HCT116 (cell line): ENCODE results near the gene AGBL1. TPM values are rescaled to one million over a fixed set of nuclear protein-coding genes. Genes with fewer than 3 reads are reported as not detected.

Experiments used
- ATAC-seq: fragments of 200-7000 bp; cut with Tn5 transposase; 2 replicates; pipeline ENCODE4 v1.9.1; 2020; ENCODE audit warnings: mild to moderate bottlenecking, moderate library complexity
- BruUV-seq: library from RNA; stranded (reverse); fragments of 400-500 nt; replicated peaks from 2 replicates; lab custom pipeline; 2021; lab: Mats Ljungman, UMichigan
- CTCF ChIA-PET: fragments of 300-600 bp; sonication (Branson Sonifier 250); formaldehyde crosslinking; loops from one replicate; lab custom pipeline; 2021; ENCODE audit warnings: antibody characterized with exemption; lab: Charles Lee
- POLR2A ChIA-PET: fragments of 300-600, 350-600 bp; sonication (Branson Sonifier 250); formaldehyde crosslinking; loops from one replicate; lab custom pipeline; 2021; ENCODE audit warnings: antibody characterized with exemption; lab: Charles Lee
- RAD21 ChIA-PET, 2 experiments: fragments of 300-600 bp; sonication (Branson Sonifier 250); formaldehyde crosslinking; loops; one replicate each; lab custom pipeline; 2023; ENCODE audit warnings: low total read pairs in 2 of 2; ENCODE audit not compliant: uncharacterized antibody in 2 of 2, unreplicated experiment in 2 of 2, low non-redundant PET in 1 of 2; lab: Charles Lee
- DNase-seq: peaks from one replicate; pipeline ENCODE4 v3.0.0-alpha.2; 2010; ENCODE audit warnings: low read depth, low spot score
- H2AFZ ChIP-seq: fragments of 200-600 bp; shearing (Covaris generic), sonication (generic); 2 replicates; pipeline ENCODE4 v1.6.1; 2017; ENCODE audit warnings: low read depth, mixed run types, mixed read lengths, antibody characterized with exemption, low read length; ENCODE audit not compliant: poor library complexity, severe bottlenecking
- H3K27ac ChIP-seq: 2 replicates; pipeline ENCODE4 v1.5.1; 2012; ENCODE audit warnings: low read depth, low read length
- H3K27me3 ChIP-seq: fragments of 200-600 bp; sonication (generic); 2 replicates; pipeline ENCODE4 v1.6.1; 2016; ENCODE audit warnings: mixed run types, low read length, mixed read lengths; ENCODE audit not compliant: insufficient read depth
- H3K36me3 ChIP-seq, 2 experiments: fragments of 200-500 bp in 1 of 2; fragments of 200-600 bp in 1 of 2; sonication (Bioruptor generic) in 1 of 2; sonication (generic) in 1 of 2; 2 replicates each; pipeline versions ENCODE4 v1.5.1 to v1.6.1; 2014 to 2016; ENCODE audit warnings: low read length in 2 of 2, inconsistent platforms in 1 of 2, mixed read lengths in 1 of 2, mixed run types in 1 of 2; ENCODE audit not compliant: insufficient read depth in 2 of 2, control insufficient read depth in 1 of 2
- H3K4me1 ChIP-seq, 2 experiments: fragments of 200-600 bp in 1 of 2; sonication (generic) in 1 of 2; 2 replicates each; pipeline versions ENCODE4 v1.5.1 to v1.6.1; 2012 to 2017; ENCODE audit warnings: low read length in 2 of 2, inconsistent platforms in 1 of 2, mild to moderate bottlenecking in 1 of 2, mixed read lengths in 1 of 2, mixed run types in 1 of 2, moderate library complexity in 1 of 2; ENCODE audit not compliant: insufficient read depth in 2 of 2, control insufficient read depth in 1 of 2
- H3K4me2 ChIP-seq: fragments of 200-600 bp; sonication (generic); 2 replicates; pipeline ENCODE4 v1.6.1; 2017; ENCODE audit warnings: mixed run types, low read length, mixed read lengths
- H3K4me3 ChIP-seq, 2 experiments: fragments of 200-600 bp in 1 of 2; sonication (generic) in 1 of 2; replicated peaks in 1 of 2; 2 replicates each; pipeline ENCODE4 v1.5.1; 2011 to 2016; ENCODE audit warnings: low read length in 2 of 2, control low read depth in 1 of 2, low read depth in 1 of 2, mild to moderate bottlenecking in 1 of 2, mixed read lengths in 1 of 2, mixed run types in 1 of 2
- H3K79me2 ChIP-seq: fragments of 200-600 bp; sonication (generic); 2 replicates; pipeline ENCODE4 v1.6.1; 2017; ENCODE audit warnings: mild to moderate bottlenecking, mixed run types, low read length, moderate library complexity, mixed read lengths; ENCODE audit not compliant: insufficient read depth
- H3K9ac ChIP-seq: fragments of 200-600 bp; sonication (generic); 2 replicates; pipeline ENCODE4 v1.6.1; 2016; ENCODE audit warnings: low read length, mixed read lengths
- H3K9me2 ChIP-seq: fragments of 200-600 bp; sonication (generic), shearing (Covaris generic); 2 replicates; pipeline ENCODE4 v1.6.1; 2017; ENCODE audit warnings: mixed run types, mild to moderate bottlenecking, moderate library complexity; ENCODE audit not compliant: insufficient read depth
- H3K9me3 ChIP-seq, 2 experiments: fragments of 200-500 bp in 1 of 2; fragments of 200-600 bp in 1 of 2; sonication (Bioruptor generic) in 1 of 2; sonication (generic) in 1 of 2; 2 replicates each; pipeline ENCODE4 v1.6.1; 2014 to 2017; ENCODE audit warnings: low read length in 2 of 2, mixed read lengths in 2 of 2, inconsistent platforms in 1 of 2, low read depth in 1 of 2, mild to moderate bottlenecking in 1 of 2, mixed run types in 1 of 2, moderate library complexity in 1 of 2; ENCODE audit not compliant: control insufficient read depth in 1 of 2, insufficient read depth in 1 of 2
- H4K20me1 ChIP-seq: fragments of 200-600 bp; sonication (generic), shearing (Covaris generic); 2 replicates; pipeline ENCODE4 v1.6.1; 2017; ENCODE audit warnings: mixed run types, mild to moderate bottlenecking, moderate library complexity; ENCODE audit not compliant: insufficient read depth
- ATF3 ChIP-seq: IDR thresholded peaks from 2 replicates; pipeline ENCODE4 v1.6.1; 2012
- CBX3 ChIP-seq: IDR thresholded peaks from 2 replicates; pipeline ENCODE4 v1.6.1; 2012; ENCODE audit warnings: low read depth
- EGR1 ChIP-seq: IDR thresholded peaks from 2 replicates; pipeline ENCODE4 v1.6.1; 2012; ENCODE audit warnings: low read depth
- EZH2 ChIP-seq: fragments of 200-600 bp; sonication (generic); IDR thresholded peaks from 2 replicates; pipeline ENCODE4 v1.6.1; 2017; ENCODE audit warnings: antibody characterized with exemption, mixed run types
- EZH2phosphoT487 ChIP-seq: fragments of 200-600 bp; IDR thresholded peaks from 2 replicates; pipeline ENCODE4 v1.6.1; 2018; ENCODE audit warnings: antibody characterized with exemption, borderline replicate concordance
- FOSL1 ChIP-seq: IDR thresholded peaks from 2 replicates; pipeline ENCODE4 v1.6.1; 2012; ENCODE audit warnings: low read depth
- POLR2A ChIP-seq: IDR thresholded peaks from 2 replicates; pipeline ENCODE4 v1.7.0; 2011; ENCODE audit warnings: borderline replicate concordance; ENCODE audit not compliant: insufficient read depth, insufficient read length; ENCODE audit errors: extremely low read depth
- POLR2AphosphoS5 ChIP-seq: IDR thresholded peaks from 2 replicates; pipeline ENCODE4 v1.6.1; 2011; ENCODE audit warnings: mild to moderate bottlenecking, low read depth, low read length, moderate library complexity
- REST ChIP-seq: IDR thresholded peaks from 2 replicates; pipeline ENCODE4 v1.6.1; 2012; ENCODE audit warnings: low read depth
- SIN3A ChIP-seq: IDR thresholded peaks from 2 replicates; pipeline ENCODE4 v1.6.1; 2012; ENCODE audit warnings: low read depth
- SP1 ChIP-seq: IDR thresholded peaks from 2 replicates; pipeline ENCODE4 v1.6.1; 2012; ENCODE audit warnings: low read depth
- TCF7L2 ChIP-seq: IDR thresholded peaks from 2 replicates; pipeline ENCODE4 v1.7.0; 2011; ENCODE audit warnings: borderline replicate concordance, inconsistent platforms; ENCODE audit not compliant: insufficient read depth, insufficient read length; ENCODE audit errors: extremely low read depth
- YY1 ChIP-seq: IDR thresholded peaks from 2 replicates; pipeline ENCODE4 v1.6.1; 2011; ENCODE audit warnings: low read length, low read depth, moderate library complexity, mild to moderate bottlenecking; ENCODE audit not compliant: insufficient replicate concordance; ENCODE audit errors: extremely low read depth
- ZBTB33 ChIP-seq: IDR thresholded peaks from 2 replicates; pipeline ENCODE4 v1.6.1; 2011; ENCODE audit warnings: mild to moderate bottlenecking, low read length, moderate library complexity; ENCODE audit not compliant: insufficient replicate concordance; ENCODE audit errors: extremely low read depth
- ZFX ChIP-seq: fragments of 450-650 bp; IDR thresholded peaks from 2 replicates; pipeline ENCODE4 v1.6.1; 2017
- intact Hi-C: fragments of 100-400 bp; cut with micrococcal nuclease; formaldehyde crosslinking; loops from 2 replicates; pipeline ENCODE4 v1.10.0; 2022
- total RNA-seq: library from RNA; stranded (reverse); gene quantifications from one replicate; pipeline ENCODE4 v1.2.1, GENCODE V29; 2021; ENCODE audit not compliant: unreplicated experiment

The AGBL1 gene
- total RNA-seq, 1 experiment from 2014 or later, result not detected

GRCh38 chr15:87034886-87035285, 955.2 kb downstream of the AGBL1 start:
- no peak for TF ChIP-seq ATF3
- no peak for TF ChIP-seq EZH2
- TF ChIP-seq TCF7L2, result no peak
- TF ChIP-seq ZBTB33, result no peak
- TF ChIP-seq SIN3A, result no peak
- TF ChIP-seq EZH2phosphoT487, result no peak
- no peak for TF ChIP-seq CBX3
- TF ChIP-seq POLR2A, result no peak
- Histone ChIP-seq H3K9me3 (peaks cover 13 to 20% of the 10 kb centered on the region in 2 experiments; a peak in 3 of 4 replicates), H3K27ac (no peak overlapping the region), H2AFZ (no peak overlapping the region), H3K9me2 (no peaks in the 10 kb centered on the region), H3K4me3 (no peak overlapping the region), H3K9ac (no peak overlapping the region), H3K79me2 (no peaks in the 10 kb centered on the region), H4K20me1 (no peaks in the 10 kb centered on the region), H3K27me3 (no peaks in the 10 kb centered on the region), H3K4me2 (no peak overlapping the region), H3K36me3 (no peaks in the 10 kb centered on the region), H3K4me1 (no peaks in the 10 kb centered on the region)
- ATAC-seq (no peak), DNase-seq (no peak)
- intact Hi-C loops, result no loop called here
- RAD21 ChIA-PET, result no interaction called here
- CTCF ChIA-PET, result no interaction called here
- POLR2A ChIA-PET, result no interaction called here
- BruUV-seq, result no TSS peak

- intact Hi-C loops, result no loop called here
- POLR2A ChIA-PET, result no interaction called here
- TF ChIP-seq ATF3, result no peak
- no peak for TF ChIP-seq EZH2
- TF ChIP-seq POLR2AphosphoS5, result no peak
- TF ChIP-seq POLR2A, result no peak
- TF ChIP-seq FOSL1, result no peak
- no peak for TF ChIP-seq REST
- TF ChIP-seq TCF7L2, result no peak
- no peak for TF ChIP-seq YY1
- no peak for TF ChIP-seq CBX3
- TF ChIP-seq SP1, result no peak
- TF ChIP-seq ZFX, result no peak
- TF ChIP-seq EGR1, result no peak
These were observed 958.7 kb downstream of the AGBL1 start for GRCh38 chr15:87038404-87038803.

More at GRCh38 chr15:87038404-87038803, 958.7 kb downstream of the AGBL1 start:
- H3K9me3 ChIP-seq, result peaks cover 13% of the 10 kb centered on the region in 2 experiments; a peak in 3 of 4 replicates
- H3K4me3 ChIP-seq, result no peak overlapping the region
- RAD21 ChIA-PET, result no interaction called here
- BruUV-seq, result no TSS peak
- H3K9ac ChIP-seq, result no peak overlapping the region
- no peak overlapping the region for H3K27ac ChIP-seq
- H3K27me3 ChIP-seq, result no peaks in the 10 kb centered on the region
- H3K79me2 ChIP-seq, result no peaks in the 10 kb centered on the region
- H3K4me1 ChIP-seq, result no peaks in the 10 kb centered on the region
- H3K4me2 ChIP-seq, result no peak overlapping the region
- no peaks in the 10 kb centered on the region for H3K9me2 ChIP-seq
- no peak for ATAC-seq
- DNase-seq, result no peak
- CTCF ChIA-PET, result no interaction called here
- H2AFZ ChIP-seq, result no peak overlapping the region
- no peaks in the 10 kb centered on the region for H3K36me3 ChIP-seq
- no peaks in the 10 kb centered on the region for H4K20me1 ChIP-seq
